ENCODE measurements around the gene TMEM109.

GRCh38 chr11:60970890-60971289 lies 56.9 kb downstream of the TMEM109 start:
- no peak for TF ChIP-seq ARID2 (CRISPR knock-in tag; IDR thresholded peaks at IDR 0.05; ENCODE audit: borderline replicate concordance)
- no peak for TF ChIP-seq ZBTB20 (CRISPR knock-in tag; IDR thresholded peaks at IDR 0.05; ENCODE audit: borderline replicate concordance, low read depth)
- TF ChIP-seq ZSCAN31 (CRISPR knock-in tag; IDR thresholded peaks at IDR 0.05; ENCODE audit: low read depth) = no peak
- no peak for TF ChIP-seq ZNF557 (CRISPR knock-in tag; IDR thresholded peaks at IDR 0.05)
